Left colon (tissue), 2 donors: ENCODE results near the gene ABHD18. TPM values are rescaled to one million over a fixed set of nuclear protein-coding genes. Genes with fewer than 3 reads are reported as not detected.
A peak's percentile ranks its signal among the peaks of the same experiment; 100 is the strongest.
"Not testable (repeated sequence)": the region's sequence is repeated elsewhere in the genome, so short reads cannot be mapped to it uniquely, and the experiment has no call there.

Source experiments
- ATAC-seq: fragments of 200-7000 bp; cut with Tn5 transposase; one replicate; pipeline ENCODE4 v1.9.1; 2020; ENCODE audit warnings: mild to moderate bottlenecking, moderate library complexity
- DNase-seq, 2 donors: peaks; one replicate each; pipeline ENCODE4 v3.0.0-alpha.2; 2020
- intact Hi-C, 2 donors: fragments of 100-400 bp; cut with DNase I in 1 of 2; cut with micrococcal nuclease in 1 of 2; formaldehyde crosslinking; loops; one replicate each; pipeline versions ENCODE4 v1.11.2 to v1.14.0; 2022; cut with DNase I, micrococcal nuclease
- total RNA-seq, 2 donors: library from RNA; stranded (reverse); fragmentation: NEBNext Ultra II Directional; extraction: Animal tissue kit (Norgen Biotek cat#: 25700); gene quantifications; one replicate each; pipeline ENCODE4 v1.2.1, GENCODE V29; 2021
- donor health status: DM: no; HTN: no; CAD: no.
- donor health status: DM: yes; HTN: yes; CAD: no.

ABHD18 gene
- total RNA-seq, 2 donors from 2014 or later, result 16.9 to 17.5 TPM

DNA sequence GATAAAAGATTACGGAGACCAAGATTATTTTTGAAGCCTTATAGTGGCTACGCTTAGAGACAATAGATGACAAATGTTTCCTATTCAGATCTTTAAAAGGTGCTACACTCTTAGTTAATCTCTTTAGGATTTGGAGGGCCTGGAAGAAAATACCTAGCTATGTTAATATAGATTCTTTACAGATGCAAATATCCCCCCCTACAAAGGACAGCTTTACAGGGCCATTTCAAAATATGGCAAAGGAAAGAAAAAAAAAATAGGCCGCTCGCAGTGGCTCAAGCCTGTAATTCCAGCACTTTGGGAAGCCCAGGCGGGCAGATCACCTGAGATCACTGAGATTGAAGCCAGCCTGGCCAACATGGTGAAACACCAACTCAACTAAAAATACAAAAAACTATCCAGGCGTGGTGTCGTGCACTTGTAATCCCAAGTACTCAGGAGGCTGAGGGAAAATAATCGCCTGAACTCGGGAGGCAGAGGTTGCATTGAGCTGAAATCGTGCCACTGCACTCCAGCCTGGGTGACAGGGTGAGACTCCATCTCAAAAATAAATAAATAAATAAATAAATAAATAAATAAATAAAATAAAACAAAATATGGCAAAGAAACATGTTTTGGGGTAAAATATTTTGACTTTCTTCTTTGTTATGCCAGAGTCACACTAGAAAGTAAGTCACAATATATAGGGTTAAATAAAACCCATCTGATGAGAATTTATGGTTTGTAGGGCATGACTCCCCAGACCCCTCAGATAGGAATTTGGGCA is 90.4 kb downstream of the ABHD18 start:
- DNase-seq, intact Hi-C loops, ATAC-seq: not testable (repeated sequence)

GRCh38 chr4:128056396-128056795 is 91.2 kb downstream of the ABHD18 start:
- ATAC-seq, result no peak

DNA sequence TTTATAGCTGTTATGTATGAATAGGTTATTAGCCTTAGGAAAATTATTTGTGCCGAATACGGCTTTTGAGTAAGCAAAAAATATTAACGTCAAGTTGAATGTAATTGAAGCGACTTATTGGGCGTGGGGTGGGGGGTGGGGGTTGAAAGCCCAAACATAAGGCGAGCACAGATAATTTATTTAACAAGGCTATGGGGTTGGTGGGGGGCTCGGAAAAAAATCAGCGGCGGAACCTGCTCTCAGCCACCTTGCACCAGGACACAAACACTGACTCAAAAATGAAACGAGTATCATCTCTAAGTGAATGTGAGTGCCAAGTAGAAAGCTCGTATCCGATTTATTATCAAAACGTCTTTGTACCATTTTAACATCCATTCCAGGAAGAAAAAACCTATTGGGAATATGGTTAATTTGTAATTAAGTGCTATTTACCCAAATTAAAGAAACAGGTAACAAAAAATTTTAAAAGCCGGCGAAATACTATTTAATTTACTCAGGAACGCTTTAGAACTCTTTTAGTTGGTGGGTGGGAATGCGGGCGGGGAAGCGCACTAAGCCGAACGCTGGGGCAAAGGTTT is 95.0 kb downstream of the ABHD18 start:
- intact Hi-C loops, result loop anchor here in 1 of 2 donors (10.0 kb wide), 1 partner anchor 95 kb away; the partner anchor contains the start of genes ABHD18 and MFSD8
- peak in 1 of 2 donors; percentile 19 for DNase-seq
- no peak for ATAC-seq

More at GRCh38 chr4:128056396-128056795, 91.2 kb downstream of the ABHD18 start:
- no peak for DNase-seq
- intact Hi-C loops, result no loop called here

- DNase-seq (peak; percentile 97), ATAC-seq (peak; percentile 88)
- intact Hi-C loops, result loop anchor here in 1 of 2 donors (10.0 kb wide), 1 partner anchor 96 kb away; the partner anchor contains the start of genes ABHD18 and MFSD8
Observed at GRCh38 chr4:128060699-128061565, 95.7 kb downstream of the ABHD18 start, which contains the start of gene LARP1B. LARP1B (plus strand) TSS chr4:128061312; CDS start chr4:128074952, 13,640 bp downstream.

- DNase-seq (peak; percentile 76 to 79), ATAC-seq (peak; percentile 55)
- intact Hi-C loops, result loop anchor here in 1 of 2 donors (10.0 kb wide), 1 partner anchor 97 kb away; the partner anchor contains the start of genes ABHD18 and MFSD8
Observed at GRCh38 chr4:128061566-128062536, 96.6 kb downstream of the ABHD18 start.

- DNase-seq, ATAC-seq: not testable (repeated sequence)
- intact Hi-C loops, result loop anchor here in 1 of 2 donors (10.0 kb wide), 1 partner anchor 102 kb away; the partner anchor contains the start of genes ABHD18 and MFSD8
Observed at GRCh38 chr4:128066453-128066820, 101.2 kb downstream of the ABHD18 start.

DNA sequence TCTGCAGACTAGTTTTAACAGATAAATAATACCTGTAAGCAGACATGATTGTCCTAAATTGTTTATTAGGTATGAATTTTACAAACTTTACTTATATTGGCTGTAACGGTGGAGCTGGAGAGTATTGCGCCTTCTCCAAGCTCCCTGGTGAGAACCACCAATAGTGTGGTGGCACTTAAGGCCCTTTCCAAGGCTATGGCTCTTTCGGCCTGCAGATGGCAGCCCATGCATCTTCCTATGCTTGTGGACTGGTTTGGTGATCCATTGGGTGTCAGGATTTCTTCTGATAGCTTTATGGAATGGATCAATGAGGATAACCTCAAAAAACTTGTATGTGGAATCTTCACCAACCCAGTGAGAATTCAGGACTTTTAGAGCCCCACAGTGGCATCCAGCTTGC is 103.7 kb downstream of the ABHD18 start:
- DNase-seq (no peak), ATAC-seq (peak; percentile 40)
- intact Hi-C loops, result loop anchor here in 1 of 2 donors (10.0 kb wide), 1 partner anchor 104 kb away; the partner anchor contains the start of genes ABHD18 and MFSD8

DNA sequence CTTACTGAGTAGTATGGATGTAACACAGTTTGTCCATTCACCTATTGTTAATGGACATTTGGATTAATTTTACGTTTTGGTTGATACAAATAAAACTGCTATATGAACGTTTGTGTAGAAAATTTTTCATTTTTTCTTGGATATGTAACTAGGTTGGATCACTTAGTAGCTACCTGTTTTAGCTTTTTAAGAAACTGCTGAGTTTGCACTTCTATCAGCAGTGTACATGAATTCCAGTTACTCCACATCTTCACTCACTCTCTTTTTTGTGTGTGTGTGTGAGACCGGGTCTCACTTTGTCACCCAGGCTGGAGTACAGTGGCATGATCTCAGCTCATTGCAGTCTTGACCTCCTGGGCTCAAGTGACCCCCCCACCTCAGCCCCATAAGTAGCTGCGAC is 111.3 kb downstream of the ABHD18 start:
- intact Hi-C loops, result no loop called here
- ATAC-seq (no peak), DNase-seq (no peak)

Other genes starting within 250 kb of the ABHD18 start
- gene SLC25A31, start 235.0 kb upstream of the ABHD18 start, total RNA-seq, result not detected
- 1 to 10 TPM; 4.4 to 6.0 TPM for gene HSPA4L, start 183.1 kb upstream of the ABHD18 start, total RNA-seq
- gene PLK4, start 84.5 kb upstream of the ABHD18 start, total RNA-seq, result 1 to 10 TPM; 3.1 to 7.8 TPM
- 10 to 100 TPM; 23.1 to 28.4 TPM for gene MFSD8, start 233 bp upstream of the ABHD18 start, total RNA-seq
- 10 to 100 TPM; 30.1 to 33.8 TPM for gene LARP1B, start 95.9 kb downstream of the ABHD18 start, total RNA-seq